Endometrial microvascular endothelial cells (primary cell): ENCODE measurements around the gene PEX26. TPM values are rescaled to one million over a fixed set of nuclear protein-coding genes. Genes with fewer than 3 reads are reported as not detected.
"Not testable (repeated sequence)": the region's sequence is repeated elsewhere in the genome, so short reads cannot be mapped to it uniquely, and the experiment has no call there.

Experiments used
- in situ Hi-C: cut with HindIII; loops from 2 replicates; pipeline ENCODE4 v1.10.0; 2017; ENCODE audit warnings: low sequenced_read_pairs, low pct_unique_long_range_greater_than_20kb; ENCODE audit errors: inconsistent ontology term
- total RNA-seq: library from RNA; depleted of rRNA; stranded (reverse); fragments of >200 nt; gene quantifications from one replicate; pipeline ENCODE4 v1.2.3, GENCODE V29; 2015; ENCODE audit errors: inconsistent ontology term

The PEX26 gene
- total RNA-seq, 1 donor from 2014 or later: 25.6 TPM

DNA sequence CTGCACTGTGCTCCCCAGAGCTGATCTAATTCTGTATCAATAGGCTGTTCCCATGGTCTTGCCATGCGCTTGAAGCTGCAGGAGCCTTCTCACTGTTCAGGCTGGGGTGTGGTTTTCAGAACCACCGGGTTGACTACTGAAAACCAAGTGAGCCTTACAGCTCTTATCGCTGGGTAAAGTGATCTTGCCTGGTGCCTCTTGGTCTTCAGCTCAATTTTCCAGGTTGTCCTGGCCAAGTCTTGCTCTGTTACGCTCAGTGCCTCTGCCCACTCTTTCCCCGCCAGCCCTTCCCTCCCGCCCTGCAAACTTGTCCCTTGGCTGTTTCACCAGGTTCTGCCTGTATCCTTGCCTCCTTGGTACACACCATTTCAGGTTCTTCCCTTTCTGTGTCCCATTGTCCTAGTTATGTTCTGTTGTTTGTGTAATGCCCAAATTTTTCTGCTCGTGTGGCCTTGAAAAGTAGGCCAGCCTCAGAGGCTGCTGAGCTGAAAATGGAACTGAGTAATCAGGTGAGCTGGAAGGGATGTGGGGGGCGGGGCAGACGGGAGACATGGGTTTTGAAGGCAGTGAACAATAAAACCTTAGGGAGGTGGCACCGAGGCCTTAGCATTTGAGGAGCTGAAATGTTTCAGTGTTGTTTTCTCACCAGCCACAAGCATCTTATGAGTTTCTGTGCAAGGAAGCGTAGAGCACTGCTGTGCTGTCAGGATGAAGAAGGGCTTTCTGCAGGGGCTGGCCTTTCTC lies 11.2 kb downstream of the PEX26 start:
- in situ Hi-C loops: no loop called here

DNA sequence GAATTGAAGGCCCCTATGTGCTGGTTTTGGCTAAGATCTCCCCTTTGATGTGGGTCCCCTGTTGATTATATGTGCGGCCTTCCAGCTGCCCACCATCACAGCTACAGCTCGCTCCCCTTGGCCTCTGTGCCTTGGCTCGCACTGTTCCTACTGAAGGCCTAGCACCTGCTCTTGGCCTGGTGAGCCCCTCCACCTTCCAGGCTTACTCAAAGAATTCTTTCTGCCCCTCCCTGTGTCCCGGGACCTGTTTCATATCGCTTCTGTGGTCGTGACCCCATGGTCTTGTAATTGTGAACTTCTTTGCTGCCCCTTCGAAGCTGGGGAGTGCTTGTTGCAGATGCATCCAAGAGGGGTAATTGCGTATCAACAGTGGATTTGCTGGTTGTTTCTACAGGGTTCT lies 12.5 kb downstream of the PEX26 start:
- in situ Hi-C loops: no loop called here

DNA sequence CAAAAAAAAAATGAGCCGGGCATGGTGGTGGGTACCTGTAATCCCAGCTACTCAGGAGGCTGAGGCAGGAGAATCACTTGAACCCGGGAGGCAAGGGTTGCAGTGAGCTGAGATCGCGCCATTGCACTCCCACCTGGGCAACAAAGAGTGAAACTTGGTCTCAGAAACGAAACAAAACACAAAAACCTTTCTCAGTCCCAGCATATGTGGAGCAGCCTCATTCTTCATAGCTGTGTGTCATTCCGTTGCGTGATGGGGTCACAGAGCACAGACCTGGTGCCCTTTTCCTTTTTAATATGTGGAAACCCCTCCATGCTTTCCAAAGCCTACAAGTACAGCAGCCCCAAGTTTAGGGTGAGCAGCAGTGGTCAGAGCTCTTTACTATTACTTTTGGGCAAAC lies 13.7 kb downstream of the PEX26 start:
- in situ Hi-C loops: no loop called here

DNA sequence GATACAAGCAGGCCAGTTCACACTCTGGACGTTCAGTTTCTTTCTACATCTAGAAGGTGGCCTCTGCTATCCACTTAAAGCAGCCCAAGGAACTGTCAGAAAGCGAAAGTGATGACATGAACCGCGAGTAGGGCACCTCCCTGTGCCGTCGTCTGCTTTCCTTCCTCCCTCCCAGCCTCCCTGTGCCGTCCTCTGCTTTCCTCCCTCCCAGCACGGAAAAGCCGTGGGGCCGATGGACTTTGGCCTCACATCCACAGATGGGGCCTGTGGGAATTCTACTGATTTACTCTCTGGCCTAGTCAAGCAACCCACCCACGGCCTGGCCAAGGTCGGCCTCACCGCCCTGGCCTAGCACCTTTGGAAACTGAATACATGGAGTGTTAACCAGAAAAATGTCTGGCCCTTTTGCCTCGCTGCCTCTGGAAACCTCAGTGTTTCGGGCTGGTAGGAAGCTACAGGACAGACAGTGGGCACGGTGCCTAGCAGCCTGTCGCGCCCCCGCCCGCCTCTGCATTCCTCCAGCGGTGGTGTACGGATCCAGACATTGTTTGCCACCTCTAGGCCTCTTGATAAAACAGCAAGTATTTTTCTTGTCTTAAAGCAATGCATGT lies 14.2 kb downstream of the PEX26 start:
- in situ Hi-C loops: no loop called here

DNA sequence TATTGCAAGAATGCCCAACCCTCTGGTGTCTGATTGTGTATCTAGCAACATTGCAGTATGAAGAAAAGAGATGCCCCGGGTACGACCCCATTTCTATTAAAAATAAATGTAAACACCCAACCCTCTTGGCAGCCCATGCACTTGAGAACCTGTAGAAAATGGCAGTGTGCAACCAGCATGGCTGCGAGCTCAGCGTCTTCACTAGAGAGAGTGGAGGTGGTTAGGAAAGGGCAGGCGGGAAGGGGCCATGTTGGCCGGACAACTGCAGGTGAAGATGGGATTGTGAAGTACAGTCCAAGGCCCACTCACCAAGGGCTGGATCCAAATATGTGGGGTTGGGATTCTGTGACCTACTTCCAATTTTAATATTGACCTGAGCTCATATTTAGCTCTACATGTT lies 15.9 kb downstream of the PEX26 start:
- in situ Hi-C loops: no loop called here

DNA sequence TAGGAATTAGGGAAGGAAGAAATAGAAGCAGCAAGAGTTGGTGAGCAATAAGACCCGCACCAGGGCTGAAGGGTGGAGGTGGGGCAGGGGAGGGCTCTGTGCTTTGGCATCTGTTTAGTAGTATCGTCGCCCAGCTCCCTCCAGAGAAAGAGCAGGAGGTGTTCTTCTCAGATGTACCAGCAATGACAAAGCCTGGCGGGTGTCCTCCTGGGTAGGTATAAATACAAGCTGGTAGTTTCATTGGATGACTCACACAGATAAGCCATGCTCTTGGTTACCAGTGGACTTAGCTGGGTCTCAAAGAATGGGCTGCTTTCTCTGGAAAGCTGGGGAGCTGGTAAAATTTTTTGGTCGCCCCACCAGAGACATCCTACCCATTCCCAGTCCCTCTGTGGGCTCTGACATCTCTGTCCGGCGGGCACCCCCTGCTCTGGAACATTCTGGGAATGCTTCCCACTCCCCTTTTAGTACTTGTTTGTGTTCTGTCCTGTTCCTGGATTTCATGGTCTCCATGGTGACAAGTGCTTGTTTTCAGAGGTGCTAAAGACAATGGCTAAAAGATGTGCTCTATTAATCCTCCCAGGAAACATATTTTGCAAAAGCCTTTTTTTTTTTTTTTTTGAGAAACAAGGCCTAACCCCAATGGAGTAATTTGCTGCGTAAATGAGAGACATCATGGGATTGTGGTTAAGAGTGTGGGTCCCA lies 17.5 kb downstream of the PEX26 start:
- in situ Hi-C loops: no loop called here

DNA sequence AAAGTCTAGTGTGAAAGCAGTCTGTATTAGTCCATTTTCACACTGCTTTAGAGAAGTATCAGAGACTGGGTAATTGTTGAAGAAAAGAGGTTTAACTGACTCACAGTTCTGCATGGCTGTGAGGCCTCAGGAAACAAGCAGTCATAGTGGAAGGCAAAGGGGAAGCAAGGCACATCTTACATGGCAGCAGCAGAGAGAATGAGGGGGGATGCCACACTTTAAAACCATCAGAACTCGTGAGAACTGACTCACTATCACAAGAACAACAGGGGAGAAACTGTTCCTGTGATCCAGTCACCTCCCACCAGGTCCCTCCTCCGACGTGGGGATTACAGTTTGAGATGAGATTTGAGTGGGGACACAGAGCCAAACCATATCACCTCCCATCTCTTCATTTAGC lies 19.0 kb downstream of the PEX26 start:
- in situ Hi-C loops: no loop called here

DNA sequence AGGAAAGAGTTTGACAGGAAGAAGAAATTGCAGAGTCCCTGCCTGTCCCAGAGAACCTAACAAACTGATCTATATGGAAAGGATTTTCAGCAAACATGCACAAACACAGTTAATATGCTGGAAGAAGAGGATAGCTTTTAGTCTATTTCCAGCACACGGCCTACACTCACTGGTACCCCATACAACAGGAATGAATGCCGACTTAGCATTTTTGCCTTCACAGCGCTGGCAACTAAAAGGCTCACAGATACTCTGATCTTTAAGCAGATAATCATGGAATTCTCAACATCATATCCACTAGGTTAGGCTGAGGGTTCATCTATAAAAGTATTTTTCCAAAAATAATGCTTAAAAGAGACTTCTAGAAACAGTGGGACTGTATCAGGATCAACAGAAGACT lies 23.0 kb downstream of the PEX26 start:
- in situ Hi-C loops: no loop called here

DNA sequence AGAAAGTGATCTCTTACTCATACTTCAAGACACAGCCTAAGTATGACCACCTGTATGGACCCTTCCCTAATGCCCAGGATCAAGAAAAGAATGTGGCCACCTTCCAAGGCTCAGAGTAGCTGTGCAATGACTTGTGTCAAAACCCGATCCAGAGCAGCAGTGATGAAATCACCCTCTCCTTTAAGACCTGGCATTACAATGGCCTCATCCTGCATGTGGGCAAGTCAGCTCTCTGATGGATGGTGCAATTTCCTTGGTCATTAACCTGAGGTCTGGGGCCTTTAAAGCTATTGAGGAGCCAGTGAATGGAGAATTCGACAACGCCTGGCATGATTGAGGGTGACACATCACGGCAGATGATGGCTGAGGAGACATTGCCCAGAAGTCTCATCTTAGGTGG lies 23.7 kb downstream of the PEX26 start:
- in situ Hi-C loops: no loop called here

DNA sequence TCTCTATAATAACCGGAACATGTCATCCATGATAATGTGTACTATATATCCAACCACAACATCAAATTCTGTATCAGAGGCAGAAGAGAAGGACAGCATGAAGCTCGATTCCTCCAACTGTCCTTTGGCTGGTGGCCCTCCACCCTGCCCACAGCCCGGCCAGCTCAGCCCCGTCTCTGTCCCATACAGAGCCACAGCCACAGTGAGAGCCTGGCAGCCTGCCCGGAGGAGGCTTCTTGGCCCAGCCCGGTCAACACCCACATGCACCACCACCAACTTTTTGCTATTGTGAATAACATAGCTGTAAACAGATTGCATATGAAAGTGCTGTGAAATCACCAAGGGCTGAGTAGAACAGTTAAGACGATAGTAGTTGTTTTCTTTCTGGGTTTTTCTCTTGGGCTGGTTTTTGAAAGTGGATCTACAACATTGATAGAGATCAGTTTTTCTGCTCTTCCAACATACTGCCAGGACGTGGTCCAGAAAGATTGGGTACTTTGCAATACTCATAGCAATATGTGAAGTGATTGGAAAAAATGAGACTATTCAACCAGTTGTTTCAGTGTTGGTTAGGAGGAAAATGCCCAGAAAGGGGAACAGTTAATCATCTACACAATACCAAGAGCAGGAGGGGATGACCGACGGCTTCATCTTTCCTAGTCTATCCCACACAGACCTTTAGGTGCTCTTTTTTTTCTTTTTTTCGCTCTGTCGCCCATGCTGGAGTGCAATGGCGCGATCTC lies 25.9 kb downstream of the PEX26 start:
- in situ Hi-C loops: no loop called here

DNA sequence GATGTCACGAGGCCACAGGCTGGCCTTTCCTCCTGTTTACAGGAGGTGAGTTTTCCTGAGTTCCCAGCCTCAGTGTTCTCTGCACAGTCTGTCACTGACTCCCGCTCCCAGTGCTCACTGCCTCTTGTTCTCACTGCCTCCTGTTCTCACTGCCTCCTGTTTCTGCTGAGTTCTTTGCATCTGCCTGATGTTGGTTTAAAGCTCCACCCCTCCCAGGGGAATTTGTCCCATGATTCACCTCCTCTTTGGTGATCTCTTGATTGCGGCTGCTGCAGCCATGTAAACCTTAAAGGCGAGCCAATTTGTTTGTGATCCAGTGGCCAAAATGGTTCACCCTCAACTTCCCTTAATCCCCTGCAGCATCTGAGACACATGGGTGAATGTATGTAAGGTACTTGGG lies 26.8 kb downstream of the PEX26 start:
- in situ Hi-C loops: no loop called here

DNA sequence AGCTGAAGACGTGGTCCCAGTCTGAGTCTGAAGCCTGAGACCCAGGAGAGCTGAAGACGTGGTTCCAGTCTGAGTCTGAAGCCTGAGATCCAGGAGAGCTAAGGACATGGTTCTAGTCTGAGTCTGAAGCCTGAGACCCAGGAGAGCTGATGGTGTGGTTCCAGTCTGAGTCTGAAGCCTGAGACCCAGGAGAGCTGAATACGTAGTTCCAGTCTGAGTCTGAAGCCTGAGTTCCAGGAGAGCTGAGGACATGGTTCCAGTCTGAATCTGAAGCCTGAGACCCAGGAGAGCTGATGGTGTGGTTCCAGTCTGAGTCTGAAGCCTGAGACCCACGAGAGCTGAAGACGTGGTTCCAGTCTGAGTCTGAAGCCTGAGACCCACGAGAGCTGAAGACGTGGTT lies 28.2 kb downstream of the PEX26 start:
- in situ Hi-C loops: not testable (repeated sequence)

DNA sequence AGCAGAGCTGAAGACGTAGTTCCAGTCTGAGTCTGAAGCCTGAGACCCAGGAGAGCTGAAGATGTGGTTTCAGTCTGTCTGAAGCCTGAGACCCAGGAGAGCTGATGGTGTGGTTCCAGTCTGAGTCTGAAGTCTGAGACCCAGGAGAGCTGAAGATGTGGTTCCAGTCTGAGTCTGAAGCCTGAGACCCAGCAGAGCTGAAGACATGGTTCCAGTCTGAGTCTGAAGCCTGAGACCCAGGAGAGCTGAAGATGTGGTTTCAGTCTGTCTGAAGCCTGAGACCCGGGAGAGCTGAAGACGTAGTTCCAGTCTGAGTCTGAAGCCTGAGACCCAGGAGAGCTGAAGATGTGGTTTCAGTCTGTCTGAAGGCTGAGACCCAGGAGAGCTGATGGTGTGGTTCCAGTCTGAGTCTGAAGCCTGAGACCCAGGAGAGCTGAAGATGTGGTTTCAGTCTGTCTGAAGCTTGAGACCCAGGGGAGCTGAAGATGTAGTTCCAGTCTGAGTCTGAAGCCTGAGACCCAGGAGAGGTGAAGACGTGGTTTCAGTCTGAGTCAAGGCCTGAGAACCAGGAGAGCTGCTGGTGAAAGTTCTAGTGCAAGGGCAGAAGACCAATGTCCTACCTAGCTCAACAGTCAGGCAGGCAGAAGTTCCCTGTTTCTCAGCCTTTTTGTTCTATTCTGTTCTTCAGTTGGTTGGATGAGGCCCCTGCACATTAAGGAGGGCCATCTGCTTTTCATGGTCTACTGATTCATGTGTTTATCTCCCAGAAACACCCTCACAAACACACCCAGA lies 29.0 kb downstream of the PEX26 start:
- in situ Hi-C loops: not testable (repeated sequence)

DNA sequence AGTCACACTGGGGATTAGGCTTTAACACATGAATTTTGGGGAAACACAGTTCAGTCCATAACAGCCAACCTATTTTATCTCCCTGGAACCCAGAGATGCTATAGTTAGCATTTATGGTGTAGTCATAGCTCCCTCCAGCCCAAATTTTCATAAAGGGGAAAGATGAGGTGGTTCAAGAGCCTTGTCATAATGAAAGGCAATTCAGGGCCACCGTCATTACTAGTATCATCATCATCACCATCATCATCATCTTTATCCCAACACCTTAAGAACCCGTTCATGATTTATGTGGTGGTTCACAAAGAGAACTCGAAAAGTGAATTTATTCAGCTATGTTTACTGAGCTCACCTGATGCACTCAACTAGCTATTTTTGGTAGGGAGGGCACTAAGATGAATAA lies 30.4 kb downstream of the PEX26 start:
- in situ Hi-C loops: no loop called here

DNA sequence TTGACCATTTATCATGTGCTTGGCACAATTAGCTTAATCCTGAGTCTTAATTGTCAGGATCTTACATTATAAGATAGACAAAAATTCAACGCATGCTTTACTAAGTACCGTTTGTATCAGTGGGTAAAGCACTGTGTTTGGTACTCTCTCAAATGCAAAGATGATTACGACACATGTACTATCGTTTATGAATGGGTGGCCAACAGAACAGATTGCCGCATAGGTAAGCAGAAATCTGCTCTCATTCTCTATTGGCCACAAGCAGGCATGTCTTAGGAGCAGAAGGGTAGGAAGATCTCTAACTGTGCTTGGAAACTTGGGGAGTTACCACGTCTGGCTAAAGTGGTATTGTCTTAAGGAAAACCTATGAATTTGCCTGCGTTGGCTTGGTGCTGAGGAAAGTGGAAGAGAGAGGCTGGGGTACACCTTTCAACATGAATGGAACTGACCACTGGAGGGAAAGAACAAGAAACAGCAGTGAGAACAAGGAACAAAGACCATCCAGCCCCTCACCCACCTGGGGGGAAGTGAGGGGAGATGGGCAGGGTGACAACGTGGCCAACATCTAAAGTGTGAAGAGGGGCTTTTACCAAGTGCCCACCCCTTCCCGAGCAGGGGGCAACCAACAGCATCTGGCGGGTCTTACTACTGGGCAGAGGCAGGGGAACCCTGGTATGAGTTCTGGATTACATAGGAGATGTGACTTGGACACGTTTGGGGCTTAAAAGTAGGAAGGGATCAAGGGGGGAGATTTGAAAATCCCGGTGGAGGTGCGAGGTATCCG lies 31.8 kb downstream of the PEX26 start:
- in situ Hi-C loops: no loop called here

DNA sequence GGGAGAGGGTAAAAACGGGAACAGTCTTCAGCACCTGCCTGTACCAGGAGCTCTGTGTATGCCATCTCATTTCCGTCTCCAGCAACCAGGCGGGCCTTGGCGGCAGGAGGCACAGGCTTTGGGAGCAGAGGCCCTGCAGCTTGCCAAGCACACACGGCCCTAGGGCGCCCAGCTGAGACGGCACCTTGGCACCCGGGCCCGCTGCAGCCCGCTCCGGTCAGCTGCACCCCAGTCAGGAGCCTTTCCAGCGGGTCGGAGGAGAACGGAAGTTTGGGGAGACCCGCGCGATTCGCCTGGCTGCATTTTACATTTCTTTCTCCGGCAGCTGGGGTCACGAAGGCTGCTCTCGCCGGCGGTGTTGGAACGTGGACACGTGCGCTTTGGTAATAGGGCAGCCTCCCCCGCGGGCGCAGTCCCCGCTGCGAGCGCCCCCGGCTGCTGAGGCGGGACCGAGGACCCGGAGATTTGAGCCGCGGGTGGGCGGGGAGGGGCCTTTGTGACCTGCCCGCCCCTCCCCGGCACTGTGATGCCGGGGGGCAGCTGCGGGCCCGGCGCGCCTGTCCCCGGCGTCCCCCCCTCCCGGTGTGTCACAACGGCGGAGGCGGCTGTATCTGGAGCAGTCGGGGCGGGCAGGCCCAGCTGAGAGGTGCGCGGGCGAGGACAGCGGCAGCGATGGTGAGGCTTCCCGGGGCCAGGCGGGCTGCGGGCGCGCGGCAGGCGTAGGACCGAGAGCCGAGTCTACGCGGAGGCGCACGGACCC lies 32.6 kb downstream of the PEX26 start, which contains the start of gene TUBA8:
Gene TUBA8 (plus strand): TSS at position 616 of the 760 bp plus-strand sequence. CDS start 57 bp downstream, at position 673.
- in situ Hi-C loops: no loop called here
